Effector memory CD4-positive, alpha-beta T cell (primary cell): Measurements from ENCODE around the gene STRN4.

Source experiments
- DNase-seq, 3 donors: peaks; one replicate each; pipeline ENCODE4 v3.0.0-alpha.2; 2020
- H3K27ac ChIP-seq: 2 replicates; pipeline ENCODE4 v1.7.0; 2013; ENCODE audit warnings: mild to moderate bottlenecking, low read length, moderate library complexity; ENCODE audit not compliant: insufficient read depth, poor library complexity, severe bottlenecking
- H3K27me3 ChIP-seq: replicated peaks from 2 replicates; pipeline ENCODE4 v1.7.0; 2013; ENCODE audit warnings: mild to moderate bottlenecking, low read length; ENCODE audit not compliant: insufficient read depth, control insufficient read depth, poor library complexity, severe bottlenecking
- H3K36me3 ChIP-seq: 2 replicates; pipeline ENCODE4 v1.7.0; 2013; ENCODE audit warnings: mild to moderate bottlenecking, low read length, moderate library complexity; ENCODE audit not compliant: control insufficient read depth, insufficient read depth
- H3K4me1 ChIP-seq: 2 replicates; pipeline ENCODE4 v1.7.0; 2013; ENCODE audit warnings: low read length, mild to moderate bottlenecking; ENCODE audit not compliant: control insufficient read depth, insufficient read depth, poor library complexity, severe bottlenecking
- H3K4me3 ChIP-seq: 2 replicates; pipeline ENCODE4 v1.7.0; 2013; ENCODE audit warnings: low read length, low read depth, mild to moderate bottlenecking; ENCODE audit not compliant: insufficient read depth, poor library complexity, severe bottlenecking
- H3K9me3 ChIP-seq: 2 replicates; pipeline ENCODE4 v1.7.0; 2013; ENCODE audit warnings: mild to moderate bottlenecking, low read length, moderate library complexity; ENCODE audit not compliant: control insufficient read depth

STRN4 gene

GRCh38 chr19:46674416-46675178 lies 71.7 kb downstream of the STRN4 start:
- H3K4me1 ChIP-seq: no peaks in the 10 kb centered on the region
- H3K4me3 ChIP-seq: no peak overlapping the region
- no peaks in the 10 kb centered on the region for H3K27me3 ChIP-seq
- DNase-seq: no peak
- H3K36me3 ChIP-seq: peaks cover 61% of the 10 kb centered on the region
- no peaks in the 10 kb centered on the region for H3K9me3 ChIP-seq
- H3K27ac ChIP-seq: no peak overlapping the region

- no peak overlapping the region for H3K27ac ChIP-seq
- no peaks in the 10 kb centered on the region for H3K9me3 ChIP-seq
- peaks cover 26% of the 10 kb centered on the region for H3K36me3 ChIP-seq
- H3K27me3 ChIP-seq: no peaks in the 10 kb centered on the region
- no peaks in the 10 kb centered on the region for H3K4me1 ChIP-seq
- no peak for DNase-seq
- no peak overlapping the region for H3K4me3 ChIP-seq
Observed at GRCh38 chr19:46670813-46671212, 75.4 kb downstream of the STRN4 start.
